ENCODE measurements around the gene PDK2.

PDK2 gene

GRCh38 chr17:50149417-50150353 is 54.5 kb downstream of the PDK2 start:
- DNase-seq (ENCODE audit: low spot score), result peak; percentile 58

- no peak for DNase-seq (ENCODE audit: low spot score)
Observed at GRCh38 chr17:50150354-50151040, 55.3 kb downstream of the PDK2 start, which contains the start of gene PPP1R9B. Gene PPP1R9B, minus strand, starts transcription at chr17:50150677. Its CDS starts 164 bp downstream, at chr17:50150513.

- peak; percentile 96 for DNase-seq (ENCODE audit: low spot score)
Observed at GRCh38 chr17:50151041-50151936, 56.1 kb downstream of the PDK2 start.

DNA sequence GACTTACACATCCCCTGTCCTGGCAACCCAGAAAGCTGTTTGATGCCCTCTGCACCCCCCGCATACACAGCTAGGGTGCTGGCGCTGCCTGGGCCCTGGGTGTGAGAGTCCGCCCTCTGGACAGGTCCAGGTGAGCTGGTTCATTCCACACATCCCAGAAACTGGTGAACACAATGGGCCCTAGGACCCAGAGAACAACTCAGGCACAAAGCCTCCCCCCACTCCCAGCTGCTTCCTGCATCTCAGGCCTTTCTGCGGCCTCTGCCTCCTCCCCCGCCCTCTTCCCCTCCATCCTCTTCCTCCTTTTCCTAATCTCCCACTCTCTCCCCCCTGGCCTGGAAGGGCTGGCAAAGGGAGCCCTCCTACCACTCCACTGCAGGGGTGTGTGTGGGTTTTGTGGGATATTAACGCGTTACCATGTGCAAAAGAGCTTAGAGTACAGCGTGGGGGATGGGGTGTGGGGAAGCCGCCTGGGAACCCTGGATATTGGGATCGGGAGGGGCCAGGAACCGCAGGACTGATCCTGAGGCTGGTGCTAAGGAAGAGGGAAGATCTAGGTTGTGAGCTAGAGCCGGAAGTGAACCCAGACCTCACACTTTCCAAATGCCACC is 56.9 kb downstream of the PDK2 start:
- peak; percentile 88 for DNase-seq (ENCODE audit: low spot score)

DNA sequence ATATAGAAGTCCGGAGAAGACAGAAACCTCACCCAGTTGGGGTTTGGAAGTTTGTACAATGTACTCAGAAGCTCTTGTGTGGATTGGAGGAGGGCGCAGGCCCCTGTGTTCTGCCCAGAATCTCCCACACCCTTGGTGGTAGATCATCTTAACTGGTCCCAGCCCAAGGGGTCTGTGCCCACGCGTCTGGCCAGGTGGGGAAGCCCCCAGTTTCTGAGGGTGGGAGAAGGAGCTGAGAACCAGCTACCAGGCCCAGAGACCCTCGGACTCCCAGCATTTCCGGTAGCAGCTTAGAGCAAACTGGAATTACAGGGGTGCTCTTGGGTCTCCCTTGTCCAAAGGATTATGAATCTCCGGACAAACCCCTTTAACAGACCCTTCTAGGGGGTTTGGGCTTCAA is 57.6 kb downstream of the PDK2 start:
- DNase-seq (ENCODE audit: low spot score), result no peak

- no peak for DNase-seq (ENCODE audit: low spot score)
Observed at GRCh38 chr17:50153650-50154575, 58.8 kb downstream of the PDK2 start.

DNA sequence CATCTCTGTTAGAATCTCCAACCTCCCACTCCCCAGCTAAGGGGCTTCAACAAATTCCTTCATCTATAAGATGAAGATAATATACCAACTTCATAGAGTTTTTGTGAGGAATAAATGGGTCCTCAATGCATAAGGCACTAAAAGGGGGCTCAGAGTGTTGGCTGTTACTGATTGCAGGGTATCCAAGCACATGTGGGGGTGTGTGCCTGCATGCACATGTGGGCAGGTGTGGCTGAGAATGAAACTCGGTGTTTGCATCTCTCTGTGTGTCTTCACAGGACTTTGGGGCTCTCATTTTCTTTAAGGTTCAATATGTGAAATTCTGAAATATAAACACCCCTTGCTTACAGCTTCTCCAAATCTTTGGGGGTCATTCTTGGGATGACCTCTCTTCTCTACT is 59.5 kb downstream of the PDK2 start:
- no peak for DNase-seq (ENCODE audit: low spot score)

GRCh38 chr17:50155115-50155819 is 60.1 kb downstream of the PDK2 start:
- peak; percentile 58 for DNase-seq (ENCODE audit: low spot score)

GRCh38 chr17:50157891-50158290 is 62.7 kb downstream of the PDK2 start:
- DNase-seq (ENCODE audit: low spot score), result no peak

DNA sequence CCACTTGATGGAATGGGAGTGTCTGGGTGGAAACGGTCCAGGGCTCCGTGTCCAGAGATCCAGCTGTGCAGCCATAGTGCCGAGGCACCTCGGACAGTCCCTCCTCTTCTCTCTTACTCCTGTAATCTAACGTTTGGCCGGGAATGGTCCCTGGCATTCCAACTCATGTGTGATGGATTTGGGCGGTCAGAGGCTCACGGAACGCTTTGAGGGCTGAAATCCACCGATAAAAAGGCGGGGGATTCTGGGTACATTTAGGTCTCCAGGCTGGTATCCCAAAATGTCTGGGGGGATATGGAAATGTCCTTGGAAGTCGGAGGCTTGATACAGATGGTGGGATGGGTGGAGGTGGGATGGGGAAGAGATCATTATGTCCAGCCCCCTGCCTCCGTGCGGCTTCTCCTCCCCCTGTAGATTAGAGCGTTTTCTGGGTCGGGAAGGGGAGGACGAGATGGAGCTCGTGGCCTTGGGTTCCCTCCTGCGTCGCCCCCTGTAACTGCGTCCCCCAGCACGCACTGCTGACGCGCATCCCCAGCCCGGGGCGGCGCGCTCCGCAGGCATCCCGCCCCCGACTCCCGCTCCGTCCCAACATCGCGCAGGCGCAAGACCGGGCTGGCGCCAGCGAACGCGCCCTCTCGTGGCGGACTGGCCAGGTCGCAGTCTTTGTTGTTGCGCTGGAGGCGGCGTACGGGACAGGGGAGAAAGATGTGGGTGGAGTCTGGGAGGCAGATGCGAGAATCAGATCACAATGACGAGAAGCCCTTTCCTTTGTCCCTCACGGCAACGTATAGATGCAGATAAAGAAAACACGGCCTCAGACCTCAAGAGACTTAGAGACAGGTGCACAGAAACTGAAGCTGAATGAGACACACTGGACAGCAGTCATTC is 66.1 kb downstream of the PDK2 start:
- DNase-seq (ENCODE audit: low spot score), result peak; percentile 98

Data from GM03348 (cell line).